ENCODE measurements around the gene CNOT6L.

Gene CNOT6L

GRCh38 chr4:77805840-77806239, 13.3 kb downstream of the CNOT6L start:
- no peak for DNase-seq (ENCODE audit: low read depth)
- no peak overlapping the region for H3K4me3 ChIP-seq (ENCODE audit: low read length)
- no peak for TF ChIP-seq CTCF (conservative IDR thresholded peaks at IDR 0.05; ENCODE audit: low read length)

- H3K4me3 ChIP-seq (ENCODE audit: low read length) = no peak overlapping the region
- DNase-seq (ENCODE audit: low read depth) = peak; percentile 24
- no peak for TF ChIP-seq CTCF (conservative IDR thresholded peaks at IDR 0.05; ENCODE audit: low read length)
Observed at GRCh38 chr4:77804471-77804870, 14.7 kb downstream of the CNOT6L start.

GRCh38 chr4:77802402-77802801, 16.8 kb downstream of the CNOT6L start:
- DNase-seq (ENCODE audit: low read depth) = no peak
- TF ChIP-seq CTCF (conservative IDR thresholded peaks at IDR 0.05; ENCODE audit: low read length) = no peak
- H3K4me3 ChIP-seq (ENCODE audit: low read length) = no peak overlapping the region

- DNase-seq (ENCODE audit: low read depth) = no peak
- no peak overlapping the region for H3K4me3 ChIP-seq (ENCODE audit: low read length)
Observed at GRCh38 chr4:77801260-77801608, 17.9 kb downstream of the CNOT6L start.

GRCh38 chr4:77800483-77801259, 18.5 kb downstream of the CNOT6L start:
- H3K4me3 ChIP-seq (ENCODE audit: low read length) = no peak overlapping the region
- peak; percentile 31 for DNase-seq (ENCODE audit: low read depth)
- TF ChIP-seq CTCF (conservative IDR thresholded peaks at IDR 0.05; ENCODE audit: low read length) = no peak

More at GRCh38 chr4:77801260-77801608, 17.9 kb downstream of the CNOT6L start:
- TF ChIP-seq CTCF (conservative IDR thresholded peaks at IDR 0.05; ENCODE audit: low read length) = no peak

- TF ChIP-seq CTCF (conservative IDR thresholded peaks at IDR 0.05; ENCODE audit: low read length) = no peak
- no peak for DNase-seq (ENCODE audit: low read depth)
Observed at GRCh38 chr4:77800077-77800476, 19.1 kb downstream of the CNOT6L start.

GRCh38 chr4:77798385-77798784, 20.8 kb downstream of the CNOT6L start:
- DNase-seq (ENCODE audit: low read depth) = no peak
- no peak overlapping the region for H3K4me3 ChIP-seq (ENCODE audit: low read length)
- no peak for TF ChIP-seq CTCF (conservative IDR thresholded peaks at IDR 0.05; ENCODE audit: low read length)

More at GRCh38 chr4:77800077-77800476, 19.1 kb downstream of the CNOT6L start:
- no peak overlapping the region for H3K4me3 ChIP-seq (ENCODE audit: low read length)

All from AG10803 (cell line).